NT2/D1 (cell line): ENCODE data around the gene TMEM50A.
"Not testable (repeated sequence)": the region's sequence is repeated elsewhere in the genome, so short reads cannot be mapped to it uniquely, and the experiment has no call there.

Source experiments
- YY1 ChIP-seq: IDR thresholded peaks from 2 replicates; pipeline ENCODE4 v1.6.1; 2011; ENCODE audit not compliant: insufficient read length, insufficient read depth
- ZNF274 ChIP-seq: IDR thresholded peaks from 2 replicates; pipeline ENCODE4 v1.6.1; 2011; ENCODE audit warnings: mild to moderate bottlenecking, low read depth, low read length

DNA sequence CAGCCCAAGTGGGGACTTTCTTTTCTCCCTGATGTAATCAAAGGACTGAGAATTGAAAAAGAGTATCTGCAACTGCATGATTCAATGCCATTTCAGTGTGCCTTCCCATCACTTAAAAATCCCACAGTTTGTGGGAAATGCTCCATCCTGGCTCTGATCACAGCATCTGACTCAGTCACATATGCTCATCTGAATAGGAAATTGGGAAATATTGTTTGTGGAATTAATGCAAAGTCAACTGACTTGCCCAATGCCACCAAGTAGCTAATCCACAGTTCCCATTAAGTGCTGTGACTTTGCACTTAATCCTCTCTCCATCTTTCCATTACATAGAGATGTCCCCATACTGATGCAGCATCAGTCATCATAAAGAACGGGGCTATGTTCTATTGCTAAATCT, 45.0 kb downstream of the TMEM50A start:
- TF ChIP-seq YY1, ZNF274: not testable (repeated sequence)
